HG03095 (cell line): ENCODE measurements around the gene C1orf56.

ENCODE experiments used
- ATAC-seq: cut with Tn5 transposase; IDR thresholded peaks from one replicate; pipeline ENCODE4 v1.9.1; 2021; ENCODE audit warnings: moderate library complexity; ENCODE audit not compliant: unreplicated experiment

Gene C1orf56, protein sequence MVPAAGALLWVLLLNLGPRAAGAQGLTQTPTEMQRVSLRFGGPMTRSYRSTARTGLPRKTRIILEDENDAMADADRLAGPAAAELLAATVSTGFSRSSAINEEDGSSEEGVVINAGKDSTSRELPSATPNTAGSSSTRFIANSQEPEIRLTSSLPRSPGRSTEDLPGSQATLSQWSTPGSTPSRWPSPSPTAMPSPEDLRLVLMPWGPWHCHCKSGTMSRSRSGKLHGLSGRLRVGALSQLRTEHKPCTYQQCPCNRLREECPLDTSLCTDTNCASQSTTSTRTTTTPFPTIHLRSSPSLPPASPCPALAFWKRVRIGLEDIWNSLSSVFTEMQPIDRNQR

DNA sequence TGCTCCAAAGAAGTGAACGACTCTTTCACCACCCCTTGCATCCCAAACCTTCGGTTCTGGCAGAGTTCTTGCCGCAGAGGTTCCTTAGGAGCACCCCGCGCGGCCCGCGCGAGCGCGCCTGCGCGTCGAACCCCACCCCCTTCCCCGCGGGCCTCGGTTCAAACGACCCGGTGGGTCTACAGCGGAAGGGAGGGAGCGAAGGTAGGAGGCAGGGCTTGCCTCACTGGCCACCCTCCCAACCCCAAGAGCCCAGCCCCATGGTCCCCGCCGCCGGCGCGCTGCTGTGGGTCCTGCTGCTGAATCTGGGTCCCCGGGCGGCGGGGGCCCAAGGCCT, at the start of gene C1orf56:
Gene C1orf56, plus strand, starts transcription at position 161 of the 334 bp plus-strand sequence. Its CDS starts 97 bp downstream, at position 258.
- peak; percentile 54 for ATAC-seq

- ATAC-seq = no peak
Measured at GRCh38 chr1:150997949-150998348, 49.6 kb upstream of the C1orf56 start.

GRCh38 chr1:150999051-150999674, 48.4 kb upstream of the C1orf56 start:
- ATAC-seq = no peak

- no peak for ATAC-seq
Measured at GRCh38 chr1:150999926-151000325, 47.6 kb upstream of the C1orf56 start.

DNA sequence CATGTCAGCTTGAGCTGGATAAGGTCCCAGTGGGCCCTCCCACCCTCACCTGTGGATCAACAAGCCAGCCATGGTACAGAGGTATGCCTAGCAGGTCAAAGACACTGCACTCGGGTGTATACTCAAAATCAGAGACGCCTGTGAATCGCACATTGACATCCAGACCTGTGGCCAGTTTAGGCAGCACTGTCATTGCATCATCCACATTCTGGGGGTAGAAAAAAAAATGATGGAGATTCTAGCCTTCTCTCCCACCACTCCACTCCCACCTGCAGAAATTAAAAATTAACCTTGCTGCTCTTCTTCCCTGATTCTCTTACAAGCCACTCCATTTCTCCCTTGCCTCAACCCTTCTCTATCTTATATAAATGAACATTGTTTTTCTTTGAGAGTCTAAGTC, 47.1 kb upstream of the C1orf56 start:
- no peak for ATAC-seq

- no peak for ATAC-seq
Measured at GRCh38 chr1:151001602-151002001, 45.9 kb upstream of the C1orf56 start.

GRCh38 chr1:151002051-151002450, 45.5 kb upstream of the C1orf56 start:
- ATAC-seq = no peak

DNA sequence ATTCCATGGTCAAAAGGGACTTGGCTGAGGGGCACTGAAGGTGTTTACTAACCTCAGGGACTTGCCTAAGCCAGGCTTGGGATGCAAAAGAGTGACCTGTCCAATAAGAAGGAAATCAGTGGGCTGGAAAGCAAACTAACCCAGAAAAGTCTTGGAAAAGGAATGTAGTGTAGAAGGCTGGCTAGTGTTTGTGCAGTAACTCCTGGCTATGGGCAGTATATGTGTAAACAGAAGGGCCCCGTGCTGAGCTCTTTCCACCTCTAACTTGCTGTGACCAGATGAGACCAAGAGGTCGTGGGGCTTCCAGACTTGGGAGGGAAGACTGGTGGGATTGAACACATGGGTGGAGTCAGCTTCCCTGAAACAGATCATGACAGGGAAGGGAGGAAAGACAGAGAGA, 44.9 kb upstream of the C1orf56 start:
- no peak for ATAC-seq

DNA sequence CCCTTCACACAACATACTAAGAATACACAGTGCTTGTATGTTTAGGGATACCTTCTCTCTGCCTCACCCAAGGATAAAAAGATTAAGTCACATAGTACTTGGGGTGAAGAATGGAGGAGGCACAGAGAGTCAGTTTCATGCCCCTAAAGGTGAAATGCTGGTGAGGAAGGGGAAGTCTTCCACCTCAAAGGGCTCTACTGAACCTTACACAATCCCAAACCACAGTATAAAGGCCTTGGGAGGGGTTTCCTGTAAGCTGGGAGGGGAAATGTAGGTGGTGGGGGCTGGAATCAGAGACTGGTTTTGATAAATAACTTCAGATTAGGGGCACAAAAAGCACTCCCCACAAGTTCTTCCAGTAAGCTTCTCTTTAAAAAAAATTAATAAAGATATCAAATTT, 44.4 kb upstream of the C1orf56 start:
- no peak for ATAC-seq

GRCh38 chr1:151005729-151006319, 41.7 kb upstream of the C1orf56 start:
- ATAC-seq = no peak

DNA sequence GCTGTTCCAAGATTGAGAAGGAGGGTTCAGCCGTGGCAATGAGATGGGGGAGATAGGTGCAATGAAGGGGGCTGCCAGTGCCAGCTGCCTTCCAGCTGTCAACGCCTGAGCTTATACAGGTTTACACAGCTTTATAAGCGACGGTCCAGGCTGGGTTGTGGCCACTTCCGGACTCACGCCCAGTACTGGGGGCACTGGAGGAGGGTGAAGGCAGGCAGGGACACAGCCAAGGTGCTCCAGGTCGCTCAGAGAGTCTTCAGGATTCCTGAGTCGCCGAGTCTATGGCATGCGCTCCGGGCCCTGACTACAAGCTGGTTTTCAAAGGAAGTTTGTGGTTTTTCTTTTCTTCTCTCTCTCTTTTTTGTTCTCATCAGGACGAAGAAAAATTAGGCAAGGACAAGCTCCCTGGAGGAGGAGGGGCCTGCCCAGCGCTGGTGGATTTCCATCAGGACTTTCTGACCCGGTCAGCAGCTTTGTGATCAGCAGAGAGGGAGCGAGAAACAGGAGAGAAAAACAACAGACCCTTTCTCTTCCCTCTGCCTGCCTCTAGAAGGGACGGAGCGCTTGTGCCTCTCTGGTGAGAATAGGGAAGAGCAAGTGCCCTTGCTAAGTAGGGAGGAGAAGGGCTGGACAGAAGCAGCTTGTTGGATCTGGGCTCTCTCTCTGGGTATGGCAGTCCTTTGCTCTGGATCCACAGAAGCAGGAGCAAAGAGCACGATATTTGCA, 41.1 kb upstream of the C1orf56 start, which contains the start of gene MINDY1:
Gene MINDY1, minus strand, starts transcription at position 576 of the 726 bp plus-strand sequence. CDS start 4,285 bp downstream, outside the sequence.
- no peak for ATAC-seq

DNA sequence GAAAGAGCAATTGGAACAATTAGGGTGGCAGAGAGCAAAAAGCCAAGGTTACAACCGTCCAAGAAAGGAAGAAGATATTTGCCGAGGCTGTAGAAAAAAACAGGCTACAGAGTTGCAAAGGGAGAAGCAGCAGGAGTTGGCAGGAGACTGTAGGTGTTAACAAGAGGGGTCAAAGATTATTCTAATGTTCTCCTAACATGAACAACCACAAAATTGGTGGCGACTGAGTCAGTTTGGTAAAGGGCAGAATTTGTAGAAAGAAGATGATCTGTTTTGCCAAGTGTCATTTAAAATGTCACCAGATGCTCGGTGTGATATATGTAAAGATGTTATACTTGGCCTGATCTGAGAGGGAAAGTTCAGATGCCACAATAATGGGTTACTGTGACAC, 39.7 kb upstream of the C1orf56 start:
- no peak for ATAC-seq

DNA sequence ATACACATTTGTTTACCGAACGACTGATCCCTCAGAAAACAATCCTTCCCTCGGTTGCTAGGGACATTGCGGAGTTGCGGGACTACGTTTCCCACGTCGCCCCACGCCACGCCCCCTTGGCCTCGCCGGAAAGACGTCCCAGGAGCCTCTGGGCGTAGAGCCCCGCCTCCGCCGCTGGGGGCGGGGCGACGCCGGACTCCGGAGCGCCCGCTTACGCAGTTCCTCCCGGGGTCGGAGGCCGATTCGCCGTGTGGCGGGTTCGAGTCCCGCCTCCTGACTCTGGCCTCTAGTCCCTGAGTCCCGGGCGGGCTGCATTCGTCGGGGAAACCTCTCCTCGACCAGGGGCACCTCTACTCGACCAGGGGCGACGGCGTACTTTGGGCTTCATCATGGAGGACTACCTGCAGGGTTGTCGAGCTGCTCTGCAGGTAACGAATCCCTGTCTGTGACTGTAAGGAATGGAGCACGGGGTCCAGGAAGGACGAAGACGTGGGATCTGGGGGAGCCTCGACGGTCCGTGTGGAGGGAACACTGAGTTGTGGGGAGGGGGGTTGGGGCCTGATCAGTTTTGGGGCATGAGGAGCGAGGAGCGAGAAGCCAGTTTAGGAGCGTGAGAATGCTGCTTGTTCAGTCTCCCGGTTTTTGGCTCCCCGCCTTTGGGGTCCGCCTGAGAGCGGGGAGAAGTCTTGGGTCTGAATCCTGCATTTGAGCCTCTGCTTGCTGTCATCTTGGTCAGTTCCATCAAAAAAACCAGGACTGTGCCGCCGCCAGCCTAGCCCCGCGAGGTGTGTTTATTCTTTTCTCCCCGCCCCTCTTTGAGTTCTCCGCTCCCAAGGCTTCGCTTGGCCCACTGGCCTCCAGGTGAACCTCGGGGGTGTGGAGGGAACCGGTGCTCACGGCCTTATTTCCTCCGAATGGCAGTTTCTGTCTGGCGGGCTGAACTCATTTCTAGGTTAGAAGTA, 39.0 kb upstream of the C1orf56 start, which contains the start of gene PRUNE1:
Gene PRUNE1, plus strand, starts transcription at position 206 of the 962 bp plus-strand sequence. Its CDS starts 184 bp downstream, at position 390.
- no peak for ATAC-seq

DNA sequence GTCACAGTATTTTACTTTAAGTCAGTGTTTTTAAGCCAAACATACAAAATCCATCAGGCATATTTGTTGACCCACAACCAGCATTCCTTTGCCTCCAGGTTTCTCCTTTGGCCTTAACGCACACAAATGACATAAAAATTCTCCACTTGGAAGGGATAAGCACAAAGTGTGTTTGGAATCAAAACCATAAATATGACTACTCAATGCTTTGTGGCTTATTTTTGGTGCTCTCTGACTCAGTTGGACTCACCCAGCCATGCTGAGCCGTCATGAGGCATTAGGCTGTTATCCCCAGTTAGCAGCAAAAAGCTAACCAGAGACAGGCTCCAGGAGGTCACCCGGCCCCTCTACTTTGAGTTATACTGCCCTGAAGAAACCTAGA, 38.4 kb upstream of the C1orf56 start:
- no peak for ATAC-seq

- no peak for ATAC-seq
Measured at GRCh38 chr1:151009674-151010345, 37.7 kb upstream of the C1orf56 start.

DNA sequence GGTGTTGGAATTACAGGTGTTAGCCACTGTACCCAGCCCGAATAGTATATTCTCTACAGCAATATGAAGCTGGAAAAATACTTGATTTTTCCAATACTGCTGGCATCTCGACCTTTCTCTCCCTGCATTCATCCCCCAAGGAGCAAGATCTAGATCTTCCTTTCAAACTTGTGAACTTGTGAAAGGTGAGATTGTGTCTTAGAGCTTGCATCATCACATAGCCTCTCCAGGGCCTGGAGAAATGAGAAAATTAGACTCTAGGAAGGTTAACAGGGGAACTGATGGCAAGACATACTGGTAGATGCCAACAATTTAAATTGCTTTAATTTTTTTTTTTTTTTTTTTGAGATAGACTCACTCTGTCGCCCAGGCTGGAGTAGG, 37.2 kb upstream of the C1orf56 start:
- ATAC-seq = no peak

- no peak for ATAC-seq
Measured at GRCh38 chr1:151011154-151011850, 36.2 kb upstream of the C1orf56 start.

GRCh38 chr1:151012684-151013471, 34.7 kb upstream of the C1orf56 start:
- ATAC-seq = no peak
